ENCODE measurements around the gene MAGI2.

GRCh38 chr7:78734626-78735025 is 718.8 kb downstream of the MAGI2 start:
- no peak for TF ChIP-seq CTCF (IDR thresholded peaks at IDR 0.05; ENCODE audit: borderline replicate concordance, extremely low read depth, low read length, poor library complexity, severe bottlenecking)
- TF ChIP-seq EZH2 (IDR thresholded peaks at IDR 0.05; ENCODE audit: borderline replicate concordance, low read depth, low read length, severe bottlenecking), result no peak

All from DND-41 (cell line).